GM18909 (cell line): ENCODE data around the gene L3MBTL2.
"Not testable (repeated sequence)": the region's sequence is repeated elsewhere in the genome, so short reads cannot be mapped to it uniquely, and the experiment has no call there.

Experiments used
- ATAC-seq: cut with Tn5 transposase; IDR thresholded peaks from one replicate; pipeline ENCODE4 v1.9.1; 2021; ENCODE audit warnings: mild to moderate bottlenecking; ENCODE audit not compliant: unreplicated experiment, poor library complexity

Gene L3MBTL2

GRCh38 chr22:41239443-41240128 lies 34.5 kb downstream of the L3MBTL2 start:
- ATAC-seq: no peak

GRCh38 chr22:41240377-41241132 lies 35.4 kb downstream of the L3MBTL2 start, which contains the start of gene CHADL:
Gene CHADL (minus strand): TSS chr22:41240931. CDS start chr22:41240881, 50 bp downstream.
- no peak for ATAC-seq

- ATAC-seq: no peak
These were observed 36.1 kb downstream of the L3MBTL2 start for GRCh38 chr22:41241133-41241676.

- ATAC-seq: no peak
These were observed 37.4 kb downstream of the L3MBTL2 start for GRCh38 chr22:41242396-41243117.

- ATAC-seq: no peak
These were observed 38.2 kb downstream of the L3MBTL2 start for GRCh38 chr22:41243361-41243760.

- no peak for ATAC-seq
These were observed 40.9 kb downstream of the L3MBTL2 start for GRCh38 chr22:41245917-41246499.

GRCh38 chr22:41247703-41248102 lies 42.6 kb downstream of the L3MBTL2 start:
- ATAC-seq: no peak

- ATAC-seq: no peak
These were observed 43.2 kb downstream of the L3MBTL2 start for GRCh38 chr22:41248314-41248713.

- ATAC-seq: no peak
These were observed 43.6 kb downstream of the L3MBTL2 start for GRCh38 chr22:41248758-41249157.

- ATAC-seq: no peak
These were observed 44.3 kb downstream of the L3MBTL2 start for GRCh38 chr22:41249442-41249841.

- ATAC-seq: no peak
These were observed 45.0 kb downstream of the L3MBTL2 start for GRCh38 chr22:41250127-41250526.

GRCh38 chr22:41252365-41252764 lies 47.3 kb downstream of the L3MBTL2 start:
- ATAC-seq: no peak

GRCh38 chr22:41254230-41254629 lies 49.1 kb downstream of the L3MBTL2 start:
- no peak for ATAC-seq

- no peak for ATAC-seq
These were observed 51.4 kb downstream of the L3MBTL2 start for GRCh38 chr22:41256254-41257253.

GRCh38 chr22:41257696-41258095 lies 52.6 kb downstream of the L3MBTL2 start:
- ATAC-seq: no peak

- ATAC-seq: not testable (repeated sequence)
These were observed 54.6 kb downstream of the L3MBTL2 start for GRCh38 chr22:41259756-41260155.

GRCh38 chr22:41260871-41261270 lies 55.8 kb downstream of the L3MBTL2 start:
- no peak for ATAC-seq

- ATAC-seq: no peak
These were observed 56.6 kb downstream of the L3MBTL2 start for GRCh38 chr22:41261541-41262249.
